NCI-H345 treated with DMSO at 0.1 percent for 48 hours (cell line): ENCODE measurements around the gene WASHC2C.
"Not testable (repeated sequence)": the region's sequence is repeated elsewhere in the genome, so short reads cannot be mapped to it uniquely, and the experiment has no call there.

ENCODE experiments used
- DNase-seq: peaks from one replicate; lab custom pipeline; 2025; ENCODE audit not compliant: unreplicated experiment; lab: John Stamatoyannopoulos, UW

The WASHC2C gene

GRCh38 chr10:45726703-45727420, at the start of gene WASHC2C:
Gene WASHC2C (plus strand): TSS chr10:45727266. CDS start chr10:45727318, 52 bp downstream.
- peak; percentile 2 for DNase-seq

GRCh38 chr10:45678467-45678866, 48.6 kb upstream of the WASHC2C start:
- DNase-seq, result not testable (repeated sequence)

- DNase-seq, result not testable (repeated sequence)
These were observed 16.8 kb upstream of the WASHC2C start for GRCh38 chr10:45710200-45710796.

GRCh38 chr10:45711223-45711622, 15.8 kb upstream of the WASHC2C start:
- not testable (repeated sequence) for DNase-seq

- DNase-seq, result not testable (repeated sequence)
These were observed 10.0 kb upstream of the WASHC2C start for GRCh38 chr10:45717053-45717452.

GRCh38 chr10:45717642-45718041, 9.4 kb upstream of the WASHC2C start:
- DNase-seq, result not testable (repeated sequence)

GRCh38 chr10:45721503-45721902, 5.6 kb upstream of the WASHC2C start:
- not testable (repeated sequence) for DNase-seq

GRCh38 chr10:45723851-45724250, 3.2 kb upstream of the WASHC2C start:
- not testable (repeated sequence) for DNase-seq

- not testable (repeated sequence) for DNase-seq
These were observed 427 bp downstream of the WASHC2C start for GRCh38 chr10:45727421-45727965.

- not testable (repeated sequence) for DNase-seq
These were observed 7.4 kb downstream of the WASHC2C start for GRCh38 chr10:45734449-45734848.

GRCh38 chr10:45734867-45735266, 7.8 kb downstream of the WASHC2C start:
- not testable (repeated sequence) for DNase-seq

GRCh38 chr10:45741559-45741958, 14.5 kb downstream of the WASHC2C start:
- DNase-seq, result not testable (repeated sequence)

- DNase-seq, result not testable (repeated sequence)
These were observed 14.9 kb downstream of the WASHC2C start for GRCh38 chr10:45742014-45742413.

- DNase-seq, result not testable (repeated sequence)
These were observed 24.1 kb downstream of the WASHC2C start for GRCh38 chr10:45751141-45751540.

GRCh38 chr10:45752210-45752609, 25.1 kb downstream of the WASHC2C start:
- DNase-seq, result not testable (repeated sequence)

- not testable (repeated sequence) for DNase-seq
These were observed 27.0 kb downstream of the WASHC2C start for GRCh38 chr10:45753979-45754495.

GRCh38 chr10:45755083-45755482, 28.0 kb downstream of the WASHC2C start:
- DNase-seq, result not testable (repeated sequence)

- DNase-seq, result not testable (repeated sequence)
These were observed 29.0 kb downstream of the WASHC2C start for GRCh38 chr10:45756065-45756464.

GRCh38 chr10:45757661-45758396, 30.8 kb downstream of the WASHC2C start:
- DNase-seq, result not testable (repeated sequence)

- not testable (repeated sequence) for DNase-seq
These were observed 34.6 kb downstream of the WASHC2C start for GRCh38 chr10:45761622-45762021.

GRCh38 chr10:45763037-45763436, 36.0 kb downstream of the WASHC2C start:
- not testable (repeated sequence) for DNase-seq
